ENCODE measurements around the gene MAP3K7CL. TPM values are rescaled to one million over a fixed set of nuclear protein-coding genes. Genes with fewer than 3 reads are reported as not detected.
"Not testable (repeated sequence)": the region's sequence is repeated elsewhere in the genome, so short reads cannot be mapped to it uniquely, and the experiment has no call there.

Gene MAP3K7CL
- total RNA-seq, 2 experiments from 2014 or later: 9.3 to 9.5 TPM

GRCh38 chr21:29145354-29145782, 14.9 kb downstream of the MAP3K7CL start:
- Mint-ChIP-seq H3K4me3 (no peak overlapping the region), H3K4me1 (peaks cover 15% of the 10 kb centered on the region), H3K27me3 (no peaks in the 10 kb centered on the region), H3K9me3 (ENCODE audit: low read depth) (no peaks in the 10 kb centered on the region), H3K27ac (no peak overlapping the region), H3K36me3 (no peaks in the 10 kb centered on the region)
- ATAC-seq (no peak), DNase-seq (no peak)
- CTCF ChIA-PET: interaction anchor here (1.5 kb wide), 1 partner anchor 227 kb away, joined by 3 read pairs; no protein-coding TSS in a partner anchor

- Mint-ChIP-seq H3K27me3 (no peaks in the 10 kb centered on the region), H3K4me1 (peaks cover 15% of the 10 kb centered on the region), H3K4me3 (no peak overlapping the region), H3K27ac (no peak overlapping the region), H3K36me3 (no peaks in the 10 kb centered on the region), H3K9me3 (ENCODE audit: low read depth) (no peaks in the 10 kb centered on the region)
- no peak for DNase-seq
- CTCF ChIA-PET: interaction anchor here (1.4 kb wide), 1 partner anchor 99 kb away, joined by 3 read pairs; no protein-coding TSS in a partner anchor
- no peak for ATAC-seq
Measured at GRCh38 chr21:29145852-29146453, 15.5 kb downstream of the MAP3K7CL start.

DNA sequence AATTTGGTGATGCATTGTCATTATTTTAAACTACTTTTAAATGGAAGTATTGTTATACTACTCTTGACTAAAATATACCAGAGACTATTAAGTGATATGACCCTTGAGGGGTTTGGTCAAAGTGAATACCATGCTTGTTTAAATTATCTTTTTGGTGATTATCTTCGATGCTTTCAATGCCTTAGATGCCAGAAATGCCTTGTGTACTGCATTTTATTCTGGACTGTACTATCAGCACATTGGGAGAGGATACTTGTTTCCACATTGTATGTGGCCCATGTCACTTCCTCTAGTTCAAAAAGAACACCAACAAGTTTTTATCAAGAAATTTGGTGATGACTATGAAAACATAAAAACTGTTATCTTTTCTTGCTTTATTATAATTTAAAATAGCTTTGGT, 16.3 kb downstream of the MAP3K7CL start:
- CTCF ChIA-PET: interaction anchor here (1.4 kb wide), 1 partner anchor 98 kb away, joined by 3 read pairs; no protein-coding TSS in a partner anchor
- DNase-seq (no peak), ATAC-seq (no peak)
- no peaks in the 10 kb centered on the region for H3K27me3 Mint-ChIP-seq
- no peak overlapping the region for H3K27ac Mint-ChIP-seq
- H3K4me3 Mint-ChIP-seq: no peak overlapping the region
- H3K9me3 Mint-ChIP-seq (ENCODE audit: low read depth): no peaks in the 10 kb centered on the region
- no peaks in the 10 kb centered on the region for H3K36me3 Mint-ChIP-seq
- H3K4me1 Mint-ChIP-seq: peaks cover 15% of the 10 kb centered on the region

DNA sequence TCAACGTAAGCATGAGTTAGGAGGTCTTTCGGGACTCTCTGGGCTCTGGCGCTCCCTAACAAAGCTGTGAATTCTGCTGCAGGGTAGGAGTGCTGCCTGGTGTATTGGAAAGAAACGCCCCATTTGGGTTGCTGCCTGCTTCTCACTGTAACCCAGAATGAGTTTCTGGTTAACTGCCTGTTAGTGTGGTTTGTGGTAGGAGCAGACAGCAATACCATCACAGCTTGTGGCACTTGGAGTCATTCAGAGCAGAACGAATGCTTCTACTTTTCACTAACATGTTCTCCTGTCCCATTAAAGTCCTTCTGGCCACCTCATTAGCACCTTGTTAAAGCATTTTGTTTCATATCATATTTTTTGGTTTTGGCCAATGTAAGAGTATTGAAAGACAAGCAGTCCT, 18.1 kb downstream of the MAP3K7CL start:
- Mint-ChIP-seq H3K9me3 (ENCODE audit: low read depth) (no peaks in the 10 kb centered on the region), H3K4me1 (peaks cover 15% of the 10 kb centered on the region), H3K27ac (no peak overlapping the region), H3K27me3 (peaks cover 4% of the 10 kb centered on the region), H3K36me3 (no peaks in the 10 kb centered on the region), H3K4me3 (no peak overlapping the region)
- CTCF ChIA-PET: interaction anchor here (0.8 kb wide), 1 partner anchor 15 kb away, joined by 3 read pairs; no protein-coding TSS in a partner anchor
- DNase-seq (peak; percentile 59), ATAC-seq (peak; percentile 84)

GRCh38 chr21:29149808-29150425, 19.5 kb downstream of the MAP3K7CL start:
- DNase-seq (no peak), ATAC-seq (no peak)
- peaks cover 15% of the 10 kb centered on the region for H3K4me1 Mint-ChIP-seq
- H3K36me3 Mint-ChIP-seq: no peaks in the 10 kb centered on the region
- H3K27me3 Mint-ChIP-seq: peaks cover 7% of the 10 kb centered on the region
- no peaks in the 10 kb centered on the region for H3K9me3 Mint-ChIP-seq (ENCODE audit: low read depth)
- CTCF ChIA-PET: no interaction called here
- no peak overlapping the region for H3K4me3 Mint-ChIP-seq
- H3K27ac Mint-ChIP-seq: no peak overlapping the region

DNA sequence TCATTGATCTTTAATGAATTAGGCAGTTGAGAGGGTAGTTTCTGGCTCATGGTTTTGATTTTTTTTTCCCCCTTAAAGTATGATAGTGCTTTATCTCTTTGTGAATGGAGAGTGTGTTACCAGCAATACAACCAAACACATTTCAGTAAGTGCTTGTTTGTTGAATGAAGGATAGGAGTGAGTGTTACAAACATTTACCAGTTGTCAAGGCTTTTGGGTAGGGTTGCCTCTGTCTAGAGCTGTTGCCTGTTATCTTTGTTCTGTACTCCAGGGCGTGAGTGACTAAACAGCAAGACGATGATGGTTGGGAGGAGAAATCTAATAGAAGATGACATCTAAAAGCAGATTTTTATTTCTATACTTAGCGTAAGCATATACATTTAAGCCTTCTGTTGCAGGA, 21.5 kb downstream of the MAP3K7CL start:
- CTCF ChIA-PET: no interaction called here
- no peak overlapping the region for H3K4me3 Mint-ChIP-seq

DNA sequence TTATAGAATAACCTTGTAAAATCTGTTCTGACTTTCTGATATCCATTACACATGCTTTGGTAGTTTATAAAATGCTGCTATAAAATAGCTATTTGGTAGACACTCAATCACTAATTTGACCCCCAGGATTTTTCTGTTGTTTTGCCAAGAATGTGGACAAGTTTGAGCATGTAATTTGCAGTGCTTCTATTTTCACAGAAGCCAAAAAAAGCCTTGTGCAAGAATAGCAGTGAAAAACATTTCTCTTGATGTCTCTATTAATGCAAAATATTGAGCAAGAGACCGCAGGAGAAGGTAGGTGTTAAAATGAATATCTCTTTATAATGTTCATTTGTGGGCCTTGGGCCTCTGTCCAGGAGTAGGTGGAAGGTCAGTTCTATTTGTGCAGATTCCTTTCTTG, 22.5 kb downstream of the MAP3K7CL start:
- no peaks in the 10 kb centered on the region for H3K9me3 Mint-ChIP-seq (ENCODE audit: low read depth)
- no peak overlapping the region for H3K27ac Mint-ChIP-seq
- peaks cover 14% of the 10 kb centered on the region for H3K4me1 Mint-ChIP-seq
- DNase-seq (no peak), ATAC-seq (no peak)
- H3K36me3 Mint-ChIP-seq: no peaks in the 10 kb centered on the region
- H3K4me3 Mint-ChIP-seq: no peak overlapping the region
- H3K27me3 Mint-ChIP-seq: peaks cover 16% of the 10 kb centered on the region
- CTCF ChIA-PET: no interaction called here

More for the DNA sequence above, 21.5 kb downstream of the MAP3K7CL start:
- Mint-ChIP-seq H3K27ac (no peak overlapping the region), H3K9me3 (ENCODE audit: low read depth) (no peaks in the 10 kb centered on the region), H3K27me3 (peaks cover 16% of the 10 kb centered on the region), H3K36me3 (no peaks in the 10 kb centered on the region), H3K4me1 (peaks cover 14% of the 10 kb centered on the region)
- ATAC-seq (no peak), DNase-seq (no peak)

- DNase-seq: no peak
- ATAC-seq: no peak
- no peak overlapping the region for H3K27ac Mint-ChIP-seq
- CTCF ChIA-PET: interaction anchor here (1.2 kb wide), 1 partner anchor 10 kb away, joined by 3 read pairs; no protein-coding TSS in a partner anchor
- H3K4me1 Mint-ChIP-seq: no peaks in the 10 kb centered on the region
- no peaks in the 10 kb centered on the region for H3K36me3 Mint-ChIP-seq
- H3K4me3 Mint-ChIP-seq: no peak overlapping the region
- H3K27me3 Mint-ChIP-seq: peaks cover 16% of the 10 kb centered on the region
- no peaks in the 10 kb centered on the region for H3K9me3 Mint-ChIP-seq (ENCODE audit: low read depth)
Measured at GRCh38 chr21:29154270-29154669, 23.8 kb downstream of the MAP3K7CL start.

DNA sequence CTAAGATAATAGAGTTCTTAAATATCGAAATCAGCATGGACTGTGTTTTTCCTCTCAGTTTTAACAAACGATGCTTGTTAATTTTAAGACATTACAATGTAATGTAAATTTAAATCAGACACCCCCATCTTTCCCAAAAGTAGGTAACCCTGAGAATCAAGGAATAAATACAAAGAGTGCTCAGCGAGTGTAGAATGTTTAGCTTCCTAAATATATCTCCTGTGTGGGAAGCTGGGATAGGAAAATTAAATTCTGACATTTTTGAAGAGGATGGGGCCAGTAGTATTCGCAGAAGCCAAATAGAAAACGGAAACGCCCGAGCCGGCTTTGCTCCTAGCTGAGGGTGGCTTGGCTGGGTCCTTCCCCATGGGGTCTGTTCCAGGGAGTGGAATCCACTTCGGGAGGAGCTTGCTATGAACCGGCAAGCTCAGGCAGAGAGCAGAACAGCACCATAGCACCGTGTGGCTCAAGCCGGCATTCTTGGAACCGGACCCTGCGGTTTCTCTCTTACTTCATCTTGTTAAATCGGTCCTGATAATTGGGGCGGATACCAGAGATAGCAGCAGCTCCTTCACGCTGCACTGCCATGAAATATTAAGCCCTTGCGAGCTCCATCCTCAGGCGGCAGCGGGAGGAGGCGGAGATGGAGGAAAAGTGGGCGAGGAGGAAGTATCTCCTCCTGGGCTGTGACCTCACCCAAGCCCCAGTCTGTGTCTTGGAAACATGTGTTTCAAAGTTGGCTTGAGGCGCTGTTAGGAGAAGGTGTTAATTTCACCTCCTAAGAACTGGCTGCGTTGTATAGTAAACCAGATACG, 24.9 kb downstream of the MAP3K7CL start:
- no peak overlapping the region for H3K27ac Mint-ChIP-seq
- peaks cover 16% of the 10 kb centered on the region for H3K27me3 Mint-ChIP-seq
- CTCF ChIA-PET: interaction anchor here (1.2 kb wide), 1 partner anchor 9 kb away, joined by 3 read pairs; no protein-coding TSS in a partner anchor
- no peak for ATAC-seq
- H3K9me3 Mint-ChIP-seq (ENCODE audit: low read depth): no peaks in the 10 kb centered on the region
- no peak overlapping the region for H3K4me3 Mint-ChIP-seq
- H3K4me1 Mint-ChIP-seq: no peaks in the 10 kb centered on the region
- no peak for DNase-seq
- H3K36me3 Mint-ChIP-seq: no peaks in the 10 kb centered on the region

DNA sequence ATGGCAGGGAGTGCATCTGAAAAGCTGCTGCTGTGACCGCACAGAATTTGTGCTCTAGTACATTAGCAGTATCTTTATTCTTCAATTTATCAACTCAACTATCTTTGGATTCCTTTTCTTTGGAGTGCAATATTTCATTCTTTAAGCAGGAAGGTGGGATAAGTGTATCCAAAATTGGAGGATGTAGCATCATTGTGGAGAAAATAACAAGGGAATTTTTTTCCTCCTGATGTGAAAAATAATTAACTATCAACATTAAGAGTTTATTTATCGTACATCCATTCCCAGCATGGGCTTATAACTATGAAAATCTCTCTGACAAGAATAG, 25.5 kb downstream of the MAP3K7CL start:
- H3K36me3 Mint-ChIP-seq: no peaks in the 10 kb centered on the region
- H3K4me1 Mint-ChIP-seq: no peaks in the 10 kb centered on the region
- ATAC-seq (no peak), DNase-seq (no peak)
- H3K27me3 Mint-ChIP-seq: peaks cover 16% of the 10 kb centered on the region
- H3K9me3 Mint-ChIP-seq (ENCODE audit: low read depth): no peaks in the 10 kb centered on the region
- H3K4me3 Mint-ChIP-seq: no peak overlapping the region
- H3K27ac Mint-ChIP-seq: no peak overlapping the region
- CTCF ChIA-PET: no interaction called here

DNA sequence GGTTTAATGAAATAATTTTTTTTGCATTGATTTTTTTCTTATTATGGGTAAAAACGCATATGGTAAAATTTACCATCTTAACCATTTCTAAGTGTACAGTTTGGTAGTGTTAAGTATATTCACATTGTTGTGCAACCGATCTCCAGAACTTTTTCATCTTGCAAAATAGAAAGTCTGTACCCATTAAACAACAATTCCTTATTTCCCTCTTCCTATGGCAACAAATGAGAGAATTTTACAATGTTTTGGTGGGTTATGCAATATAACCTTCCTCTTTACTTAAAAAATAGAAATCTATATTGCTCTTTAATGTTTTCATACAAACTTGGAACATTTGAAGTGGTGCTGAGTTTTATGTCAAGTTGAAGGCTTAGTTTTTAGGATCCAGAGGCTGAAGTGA, 26.6 kb downstream of the MAP3K7CL start:
- H3K4me1 Mint-ChIP-seq: no peaks in the 10 kb centered on the region
- H3K27ac Mint-ChIP-seq: no peak overlapping the region
- peaks cover 2% of the 10 kb centered on the region for H3K36me3 Mint-ChIP-seq
- ATAC-seq (no peak), DNase-seq (no peak)
- no peak overlapping the region for H3K4me3 Mint-ChIP-seq
- CTCF ChIA-PET: no interaction called here
- H3K9me3 Mint-ChIP-seq (ENCODE audit: low read depth): no peaks in the 10 kb centered on the region
- peaks cover 13% of the 10 kb centered on the region for H3K27me3 Mint-ChIP-seq

DNA sequence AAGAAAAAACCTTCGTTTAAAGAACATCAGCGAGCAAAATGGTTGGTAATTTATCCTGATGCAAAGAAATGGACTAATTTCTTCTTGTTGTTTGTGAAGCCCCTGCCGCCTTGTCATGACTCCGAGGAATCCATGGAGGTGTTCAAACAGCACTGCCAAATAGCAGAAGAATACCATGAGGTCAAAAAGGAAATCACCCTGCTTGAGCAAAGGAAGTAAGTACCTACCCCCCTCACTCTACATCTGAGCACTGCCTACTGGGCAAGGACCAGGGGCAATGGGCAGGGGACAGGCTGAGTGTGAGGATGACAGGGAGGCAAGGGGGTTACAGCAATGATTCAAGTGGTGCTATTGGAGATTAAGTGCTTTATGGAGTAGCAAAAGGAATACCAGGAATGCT, 29.4 kb downstream of the MAP3K7CL start:
- peaks cover 9% of the 10 kb centered on the region for H3K27me3 Mint-ChIP-seq
- CTCF ChIA-PET: no interaction called here
- H3K4me3 Mint-ChIP-seq: no peak overlapping the region
- peaks cover 2% of the 10 kb centered on the region for H3K36me3 Mint-ChIP-seq
- no peaks in the 10 kb centered on the region for H3K9me3 Mint-ChIP-seq (ENCODE audit: low read depth)
- ATAC-seq (no peak), DNase-seq (no peak)
- H3K4me1 Mint-ChIP-seq: no peaks in the 10 kb centered on the region
- no peak overlapping the region for H3K27ac Mint-ChIP-seq

- H3K27me3 Mint-ChIP-seq; H3K9me3 Mint-ChIP-seq (ENCODE audit: low read depth); H3K36me3 Mint-ChIP-seq; ATAC-seq; H3K4me1 Mint-ChIP-seq; DNase-seq; CTCF ChIA-PET; H3K27ac Mint-ChIP-seq; H3K4me3 Mint-ChIP-seq: not testable (repeated sequence)
Measured at GRCh38 chr21:29162825-29163224, 32.4 kb downstream of the MAP3K7CL start.

All from activated CD8-positive, alpha-beta memory T cell treated with anti-CD3 and anti-CD28 coated beads, Interleukin-2, amount 10 ng/mL, durations not matched to agents 7 days and 5 days (primary cell).